GM21381 (cell line): Measurements from ENCODE around the gene PARP1.
"Not testable (repeated sequence)": the region's sequence is repeated elsewhere in the genome, so short reads cannot be mapped to it uniquely, and the experiment has no call there.

Experiments
- ATAC-seq: cut with Tn5 transposase; IDR thresholded peaks from one replicate; pipeline ENCODE4 v1.9.1; 2021; ENCODE audit warnings: mild to moderate bottlenecking, moderate library complexity; ENCODE audit not compliant: unreplicated experiment

Gene PARP1

DNA sequence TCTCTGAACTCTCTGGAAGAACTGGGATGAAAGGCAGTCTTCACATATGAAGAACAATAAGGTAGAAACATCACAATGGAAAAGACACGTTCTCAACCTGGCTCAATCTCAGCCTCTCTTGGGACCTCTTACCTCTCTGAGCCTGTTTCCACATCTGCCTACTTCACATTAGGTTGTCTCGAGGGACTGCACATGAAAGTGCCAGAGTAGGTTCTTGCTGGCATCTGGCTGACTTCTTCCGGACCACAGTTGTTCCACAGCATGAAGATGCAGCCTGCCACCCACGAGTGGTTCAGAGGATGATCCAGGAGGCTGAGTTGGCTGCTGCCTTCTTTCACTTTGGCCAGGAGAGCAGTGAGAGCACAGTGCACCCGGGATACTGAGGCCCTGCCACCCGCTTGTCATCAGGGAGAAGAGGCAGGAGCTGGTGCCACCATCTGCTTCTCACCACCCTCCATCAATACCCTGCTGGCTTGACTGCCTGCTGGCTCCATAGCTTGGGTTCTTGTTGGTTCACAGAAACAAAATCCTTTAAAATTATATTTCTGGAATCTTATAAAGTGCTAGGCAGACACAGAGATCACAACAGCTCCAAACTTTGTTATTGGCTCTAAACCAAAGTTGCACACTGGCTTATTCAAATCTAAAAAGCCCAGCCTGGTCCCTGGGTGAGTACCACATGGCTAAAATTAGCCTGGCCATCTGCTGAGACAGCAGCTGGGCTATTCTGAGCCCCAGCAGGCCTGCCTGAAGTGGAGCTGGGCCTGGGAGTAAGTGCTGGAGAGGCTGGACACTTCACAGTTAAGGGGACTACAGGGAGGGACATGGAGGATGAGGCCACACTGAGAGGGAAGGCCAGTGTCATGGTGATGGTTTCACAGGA is 52.0 kb downstream of the PARP1 start:
- ATAC-seq = no peak

DNA sequence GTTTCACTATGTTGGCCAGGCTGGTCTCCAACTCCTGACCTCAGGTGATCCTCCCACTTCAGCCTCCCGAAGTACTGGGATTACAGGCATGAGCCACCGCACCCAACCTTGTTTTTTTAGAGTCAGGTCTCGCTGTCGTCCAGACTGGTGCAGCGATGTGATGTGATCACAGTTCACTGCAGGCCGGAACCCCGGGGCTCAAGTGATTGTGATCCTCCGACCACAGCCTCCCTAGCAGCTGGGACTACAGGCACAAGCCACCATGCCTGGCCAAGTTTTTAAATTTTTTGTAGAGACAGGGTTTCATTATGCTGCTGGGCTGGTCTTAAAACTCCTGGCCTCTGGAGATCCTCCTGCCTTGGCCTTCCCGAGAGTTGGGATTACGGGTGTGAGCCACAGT is 52.9 kb downstream of the PARP1 start:
- ATAC-seq = no peak

DNA sequence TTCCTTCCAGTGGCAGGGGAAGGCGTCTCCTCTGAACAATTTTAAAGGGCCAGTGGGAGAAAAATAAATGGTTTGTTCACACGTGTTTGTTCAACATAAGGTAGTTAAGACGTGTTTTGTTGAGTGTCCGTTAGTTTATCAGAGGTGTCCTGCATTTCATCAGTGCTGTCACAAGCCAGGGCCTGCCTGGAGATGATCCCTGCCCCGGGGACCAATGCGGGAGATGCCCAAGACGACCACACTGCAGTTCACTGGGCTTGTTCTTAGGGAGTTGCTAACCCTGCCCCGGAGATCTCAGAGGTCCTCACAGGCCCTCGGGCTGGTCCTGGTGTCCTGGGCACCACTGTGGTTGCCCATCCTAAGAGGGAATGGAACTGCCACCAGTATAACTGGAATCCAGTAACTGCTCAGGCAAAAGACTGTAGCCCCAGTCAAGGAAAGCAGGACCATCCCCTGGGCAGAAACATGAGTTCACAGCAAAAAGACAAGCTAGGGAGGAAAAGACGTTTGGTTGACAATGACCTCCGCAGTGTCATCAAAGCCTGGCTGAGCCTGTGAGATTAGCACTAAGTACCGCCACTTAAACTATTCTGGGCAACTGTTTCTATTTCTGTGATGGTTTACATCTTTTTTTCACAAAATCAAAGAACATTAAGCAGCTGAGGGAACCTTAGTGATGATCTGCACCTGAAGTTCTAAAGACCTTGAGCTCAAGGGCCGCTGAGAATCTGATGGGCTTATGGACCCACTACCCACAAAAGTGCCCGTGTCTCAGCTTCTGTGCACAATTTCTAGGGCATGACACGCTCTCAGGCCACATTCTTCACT is 54.0 kb downstream of the PARP1 start:
- no peak for ATAC-seq

DNA sequence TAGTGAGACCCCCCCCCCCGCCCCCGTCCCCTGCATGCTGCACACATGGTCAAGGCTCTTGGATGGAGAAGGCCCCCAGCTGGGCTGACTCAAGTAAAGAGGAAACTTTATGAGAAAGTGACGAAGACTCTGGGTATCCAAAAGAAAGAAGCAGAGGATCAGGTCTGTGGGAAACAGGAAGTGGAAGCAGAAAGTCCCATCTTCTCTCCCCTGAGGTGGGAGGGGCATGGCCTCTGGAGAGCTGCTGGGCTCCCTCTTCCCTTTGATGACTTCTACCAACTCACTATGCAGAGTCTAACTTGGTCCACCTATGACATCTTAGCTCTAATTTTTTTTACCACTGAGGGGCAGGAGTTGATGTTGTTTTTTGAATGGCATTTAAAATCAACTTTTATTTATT is 56.2 kb downstream of the PARP1 start:
- no peak for ATAC-seq

DNA sequence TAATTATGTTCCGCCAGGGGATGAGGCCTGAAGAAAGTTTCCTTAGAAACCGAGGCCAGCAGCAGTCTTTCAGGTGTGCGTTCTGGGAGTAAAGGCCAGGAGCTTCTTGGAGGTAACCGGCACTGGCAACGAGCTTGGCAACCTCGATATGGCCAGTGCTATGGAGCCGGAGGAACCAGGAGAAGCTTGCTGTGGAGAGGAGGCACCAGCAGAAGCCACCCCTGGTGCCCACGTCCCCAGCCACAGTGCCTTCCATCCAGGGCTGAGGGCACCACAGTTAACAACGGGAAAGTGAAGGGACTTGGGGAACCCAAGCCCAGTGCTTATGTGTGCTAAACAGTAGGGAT is 57.4 kb downstream of the PARP1 start:
- no peak for ATAC-seq

DNA sequence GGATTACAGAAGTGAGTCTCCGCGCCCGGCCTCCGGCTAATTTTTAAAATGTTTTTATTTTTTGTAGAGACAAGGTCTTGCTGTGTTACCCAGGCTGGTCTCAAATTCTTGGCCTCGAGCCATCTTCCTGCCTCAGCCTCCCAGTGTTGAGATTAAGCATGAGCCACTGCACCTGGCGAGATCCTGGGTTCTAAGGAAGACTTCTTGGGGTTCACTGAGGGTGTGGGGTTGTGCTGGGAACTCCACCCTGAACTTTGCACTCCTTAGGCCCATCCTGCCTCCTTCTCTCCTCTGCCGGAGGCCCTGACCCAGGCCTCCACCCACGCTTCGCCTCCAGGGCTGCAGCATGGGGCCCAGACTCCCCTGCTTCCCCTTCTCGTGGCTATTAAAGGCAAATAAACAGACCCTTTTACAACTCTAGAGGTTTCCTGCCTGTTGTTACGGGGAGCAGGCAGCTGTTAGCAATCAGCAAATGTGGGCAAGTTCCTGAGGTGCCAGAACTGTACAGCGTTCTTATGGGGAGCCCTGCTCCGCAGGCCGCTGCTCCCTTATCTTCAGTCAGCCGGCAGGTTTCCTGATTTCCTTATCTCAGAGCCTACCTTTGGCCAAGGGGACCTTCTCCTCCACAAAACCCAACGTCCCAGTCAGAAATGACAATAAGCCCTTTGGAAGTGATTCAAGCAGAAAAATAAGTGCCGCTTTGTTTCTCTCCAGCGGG is 57.9 kb downstream of the PARP1 start:
- ATAC-seq = no peak

DNA sequence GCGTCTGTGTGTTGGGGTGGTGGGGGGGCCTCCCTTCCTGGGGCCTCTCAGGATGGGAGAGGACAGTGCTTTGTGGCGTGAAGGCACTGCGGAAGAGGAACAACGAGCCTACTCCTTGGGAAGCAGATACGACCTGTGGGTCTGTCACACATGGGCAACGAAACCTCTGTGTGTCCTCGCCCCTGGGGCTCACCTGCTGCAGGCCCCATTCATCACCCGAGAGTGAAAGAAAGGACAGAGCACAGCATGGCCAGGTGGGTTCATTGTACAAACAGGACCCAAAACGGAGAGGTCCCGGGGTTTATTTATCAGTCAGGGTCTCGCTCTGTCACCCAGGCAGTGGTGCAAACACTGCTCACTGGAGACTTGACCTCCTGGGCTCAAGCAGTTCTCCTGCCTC is 58.8 kb downstream of the PARP1 start:
- no peak for ATAC-seq

DNA sequence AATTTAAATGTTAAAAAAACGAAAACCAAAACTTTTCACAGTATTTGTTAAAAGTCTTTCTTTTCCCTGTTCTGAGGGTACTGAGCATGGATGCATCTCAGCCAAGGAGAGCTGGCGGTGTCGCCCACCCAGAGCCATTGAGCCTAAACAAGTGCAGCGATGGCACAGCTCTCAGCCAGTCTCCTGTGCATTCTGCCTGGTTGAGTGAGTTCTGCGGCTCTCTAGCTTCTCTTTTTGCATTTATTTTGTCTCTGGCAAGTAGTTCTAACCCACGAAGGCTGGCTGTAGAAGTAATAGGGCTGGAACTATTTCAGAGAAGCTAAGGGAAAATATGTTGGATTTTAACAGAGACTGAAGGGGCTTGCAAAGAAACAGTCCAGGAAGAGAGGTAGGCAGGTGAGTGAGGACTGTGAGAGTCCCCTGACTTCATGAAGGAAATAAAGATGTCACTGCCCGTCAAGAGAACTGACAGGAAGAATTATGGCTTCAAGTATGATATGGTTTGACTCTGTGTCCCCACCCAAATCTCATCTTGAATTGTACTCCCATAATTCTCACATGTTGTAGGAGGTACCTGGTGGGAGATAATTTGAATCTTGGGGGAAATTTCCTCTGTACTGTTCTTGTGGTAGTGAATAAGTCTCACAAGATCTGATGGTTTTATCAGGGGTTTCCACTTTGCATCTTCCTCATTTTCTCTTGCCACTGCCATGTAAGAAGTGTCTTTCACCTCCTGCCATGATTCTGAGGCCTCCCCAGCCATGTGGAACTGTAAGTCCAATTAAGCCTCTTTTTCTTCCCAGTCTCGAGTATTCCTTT is 63.2 kb downstream of the PARP1 start:
- ATAC-seq = no peak

DNA sequence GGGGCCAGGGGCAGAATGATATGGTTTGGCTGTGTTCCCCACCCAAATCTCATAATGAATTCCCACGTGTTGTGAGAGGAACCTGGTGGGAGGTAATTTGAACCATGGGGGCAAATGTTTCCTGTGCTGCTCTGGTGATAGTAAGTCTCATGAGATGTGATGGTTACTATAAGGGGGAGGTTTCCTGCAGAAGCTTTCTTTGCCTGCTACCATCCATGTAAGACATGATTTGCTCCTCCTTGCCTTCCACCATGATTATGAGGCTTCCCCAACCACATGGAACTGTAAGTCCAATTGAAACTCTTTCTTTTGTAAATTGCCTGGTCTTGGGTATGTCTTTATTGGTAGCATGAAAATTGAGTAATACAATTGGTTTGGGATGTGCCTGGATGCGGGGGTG is 65.2 kb downstream of the PARP1 start:
- ATAC-seq = no peak

DNA sequence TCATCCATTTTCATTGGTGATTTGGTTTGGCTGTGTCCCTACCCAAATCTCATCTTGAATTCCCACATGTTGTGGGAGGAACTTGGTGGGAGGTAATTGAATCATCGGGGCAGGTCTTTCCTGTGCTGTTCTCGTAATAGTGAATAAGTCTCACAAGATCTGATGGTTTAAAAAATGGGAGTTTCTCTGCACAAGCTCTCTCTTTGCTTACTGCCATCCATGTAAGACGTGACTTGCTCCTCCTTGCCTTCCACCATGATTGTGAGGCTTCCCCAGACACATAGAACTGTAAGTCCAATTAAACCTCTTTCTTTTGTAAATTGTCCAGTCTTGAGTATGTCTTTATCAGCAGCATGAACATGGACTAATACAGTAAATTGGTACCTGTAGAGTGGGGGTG is 67.8 kb downstream of the PARP1 start:
- not testable (repeated sequence) for ATAC-seq

DNA sequence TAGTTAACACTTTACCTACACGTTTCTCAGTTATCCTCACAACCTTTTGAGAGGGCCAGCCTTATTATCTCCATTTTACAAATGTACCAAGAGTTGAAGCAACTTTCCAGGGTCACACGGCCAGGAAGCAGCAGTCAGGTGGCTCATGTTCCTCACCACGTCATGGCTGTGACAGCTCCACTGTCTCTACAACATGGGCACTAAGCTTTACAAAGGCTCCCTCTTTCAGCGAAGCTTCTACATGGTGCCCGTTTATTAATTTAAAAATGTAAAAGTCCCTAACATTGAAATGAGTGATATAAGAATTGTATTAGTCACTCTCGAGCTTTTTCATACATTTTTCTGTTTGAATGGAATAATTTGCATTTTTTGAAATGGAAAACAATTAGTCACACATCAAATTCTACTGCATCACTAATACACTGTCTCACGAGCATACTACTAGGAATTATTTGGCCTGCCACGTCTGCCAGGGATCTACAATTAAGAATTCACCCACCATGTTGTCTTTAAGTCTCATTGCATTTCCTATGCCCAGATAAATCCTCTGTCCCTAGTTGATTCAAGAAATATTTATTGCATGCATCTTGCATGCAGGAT is 70.5 kb downstream of the PARP1 start:
- no peak for ATAC-seq

DNA sequence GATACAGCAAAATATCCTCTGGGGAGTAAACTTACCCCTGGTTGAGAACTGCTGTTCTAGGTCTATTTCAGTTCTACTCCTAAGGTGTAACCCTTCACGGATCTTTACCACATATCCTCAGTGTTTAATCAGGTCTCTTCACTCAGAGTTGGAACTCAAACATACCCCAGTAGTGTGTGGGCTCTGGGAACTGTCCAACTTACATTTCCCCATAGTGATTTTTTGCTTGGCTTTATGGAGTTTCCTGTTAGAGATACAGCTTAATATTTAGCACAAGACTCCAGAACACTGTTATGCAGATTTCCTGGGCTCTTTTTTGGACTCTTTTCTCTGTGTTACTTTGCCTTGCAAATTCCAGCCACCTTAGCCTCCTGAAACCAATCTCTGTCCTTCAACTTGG is 72.2 kb downstream of the PARP1 start:
- ATAC-seq = no peak

DNA sequence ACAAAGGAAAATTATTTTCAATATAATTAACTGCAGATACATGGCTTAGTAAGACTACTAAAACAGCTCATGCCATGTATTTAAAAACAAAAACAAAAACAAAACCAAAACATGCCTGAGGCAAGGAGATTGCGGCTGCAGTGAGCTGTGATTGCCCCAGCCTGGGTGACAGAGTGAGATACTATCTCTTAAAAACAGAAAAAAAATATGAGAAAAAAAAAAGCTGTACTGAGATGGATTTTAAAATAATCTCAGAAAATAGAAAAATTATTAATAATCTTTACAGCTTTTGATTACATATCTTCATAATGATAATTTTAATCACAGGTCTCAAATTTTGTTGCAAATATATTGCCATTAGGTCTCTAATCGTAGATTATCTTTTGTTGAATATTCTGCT is 74.9 kb downstream of the PARP1 start:
- ATAC-seq = no peak

DNA sequence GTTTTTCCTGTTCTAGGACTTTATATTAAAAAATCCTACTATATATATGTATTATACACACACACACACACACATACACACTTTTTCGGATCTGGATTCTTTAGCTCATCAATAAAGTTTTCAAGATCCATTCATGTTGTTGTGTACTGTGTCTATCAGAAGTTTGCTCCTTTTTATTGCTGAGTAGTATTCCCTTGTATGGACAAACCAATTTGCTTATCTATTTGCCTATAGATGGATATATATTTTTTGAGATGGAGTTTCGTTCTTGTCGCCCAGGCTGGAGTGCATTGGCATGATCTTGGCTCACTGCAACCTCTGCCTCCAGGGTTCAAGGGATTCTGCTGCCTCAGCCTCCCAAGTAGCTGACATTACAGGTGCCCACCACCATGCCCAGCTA is 78.7 kb downstream of the PARP1 start:
- ATAC-seq = no peak

DNA sequence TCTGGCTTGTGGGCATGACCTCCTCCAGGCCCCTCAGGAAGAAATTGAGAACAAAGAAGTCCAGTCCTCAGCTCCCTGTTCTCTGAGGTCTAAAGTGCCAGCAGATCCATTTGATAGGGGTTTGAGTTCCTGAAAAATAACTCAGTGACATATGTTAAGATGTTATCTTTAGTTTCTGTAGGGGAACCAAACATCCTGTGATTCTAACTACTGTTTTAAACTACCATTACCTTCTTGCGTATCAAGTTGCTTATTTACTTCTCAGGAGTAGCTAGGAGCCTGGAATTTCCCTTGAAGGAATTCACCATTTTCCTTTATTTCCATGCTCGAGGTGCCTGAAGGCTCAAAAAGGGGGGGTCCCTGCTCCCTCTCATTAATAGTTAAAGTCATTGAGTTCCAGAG is 80.1 kb downstream of the PARP1 start:
- no peak for ATAC-seq

DNA sequence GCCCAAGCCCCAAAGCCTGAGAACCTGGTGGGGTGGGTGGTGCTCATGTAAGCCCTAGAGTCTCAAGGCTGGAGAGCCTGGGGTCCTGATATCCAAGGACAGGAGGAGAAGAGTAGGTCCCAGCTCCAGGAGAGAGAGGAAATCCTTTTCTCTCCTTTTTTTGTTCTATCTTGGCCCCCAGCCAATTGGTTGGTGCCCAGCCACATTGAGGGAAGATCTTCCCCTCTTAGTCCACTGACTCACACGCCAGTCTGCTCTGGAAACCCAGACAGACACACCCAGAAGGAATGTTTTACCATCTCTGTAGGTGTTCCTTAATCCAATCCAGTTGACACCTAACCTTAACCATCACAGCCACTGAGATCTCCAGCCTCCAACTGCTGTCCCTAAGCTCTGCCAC is 82.7 kb downstream of the PARP1 start:
- ATAC-seq = no peak

DNA sequence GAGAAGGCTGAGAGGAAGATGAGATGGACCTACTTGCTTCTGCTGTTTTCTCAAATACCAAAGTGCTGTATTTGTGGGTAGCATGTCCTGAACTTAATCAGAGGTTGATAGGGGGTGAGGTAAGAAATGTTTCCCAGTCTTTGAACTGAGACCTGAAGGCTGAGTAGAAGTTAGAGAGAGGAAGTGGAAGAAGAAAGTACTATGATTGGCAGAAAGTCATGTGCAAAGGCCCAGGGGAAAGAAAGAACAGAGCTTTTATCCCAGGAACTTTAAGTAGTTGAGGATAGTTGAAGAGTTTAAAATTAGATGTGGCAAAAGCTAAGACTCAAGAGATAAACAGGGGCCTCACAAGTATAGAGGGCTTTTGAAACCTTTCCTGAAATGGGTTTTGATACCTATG is 83.4 kb downstream of the PARP1 start:
- no peak for ATAC-seq

DNA sequence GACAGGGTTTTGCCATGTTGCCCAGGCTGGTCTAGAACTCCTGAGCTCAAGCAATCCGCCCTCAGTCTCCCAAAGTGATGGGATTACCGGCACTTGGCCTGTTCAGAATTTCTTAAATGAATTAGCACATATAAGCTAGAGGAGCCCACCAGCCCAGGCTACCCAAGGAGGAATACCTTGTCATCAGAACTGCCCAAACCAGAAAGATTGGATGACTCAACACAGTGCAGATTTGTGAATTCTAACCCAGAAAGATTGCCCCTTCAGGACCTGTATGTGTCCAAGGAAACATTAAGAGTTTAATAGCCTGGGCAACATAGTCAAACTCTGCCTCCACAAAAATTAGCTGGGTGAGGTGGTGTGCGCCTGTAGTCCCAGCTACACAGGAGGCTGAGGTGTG is 84.9 kb downstream of the PARP1 start:
- ATAC-seq = no peak

DNA sequence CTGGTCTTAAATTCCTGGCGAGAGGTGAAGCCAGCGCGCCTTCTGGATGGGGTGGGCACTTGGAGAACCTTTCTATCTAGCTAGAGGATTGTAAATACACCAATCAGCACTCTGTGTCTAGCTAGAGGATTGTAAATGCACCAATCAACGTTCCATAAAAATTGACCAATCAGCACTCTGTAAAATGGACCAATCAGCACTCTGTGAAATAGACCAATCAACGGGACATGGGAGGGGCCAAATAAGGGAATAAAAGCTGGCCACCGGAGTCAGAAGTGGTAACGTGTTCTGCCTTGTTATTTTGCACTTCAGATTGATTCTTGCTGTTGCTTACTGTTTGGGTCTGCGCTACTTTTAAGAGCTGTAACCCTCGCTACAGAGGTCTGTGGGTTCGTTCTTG is 87.0 kb downstream of the PARP1 start:
- no peak for ATAC-seq

DNA sequence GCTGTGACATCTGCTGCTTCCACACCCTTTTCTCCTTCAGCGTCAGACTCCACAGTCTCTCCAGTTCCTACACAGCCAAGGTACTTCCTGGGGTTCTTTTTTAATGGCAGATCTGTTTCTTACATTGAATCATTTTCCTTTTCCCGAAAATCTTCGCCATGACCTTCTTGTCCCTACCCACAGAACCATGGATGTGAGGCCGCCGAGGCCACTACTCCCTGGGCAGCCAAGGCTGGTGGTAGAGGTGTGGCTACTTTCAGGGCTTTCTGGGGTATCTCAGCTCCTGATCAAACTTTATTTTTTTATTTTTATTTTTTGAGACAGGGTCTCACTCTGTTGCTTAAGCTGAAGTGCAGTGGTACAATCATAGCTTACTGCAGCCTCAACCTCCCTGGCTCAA is 89.4 kb downstream of the PARP1 start:
- ATAC-seq = no peak
